Calu3 (cell line): Measurements from ENCODE around the gene DEDD2. TPM values are rescaled to one million over a fixed set of nuclear protein-coding genes. Genes with fewer than 3 reads are reported as not detected.

Source experiments
- BruUV-seq: library from RNA; stranded (reverse); fragments of 400-500 nt; replicated peaks from 2 replicates; lab custom pipeline; 2021; lab: Mats Ljungman, UMichigan
- CTCF ChIA-PET: fragments of 300-600 bp; sonication (Branson Sonifier 250); formaldehyde crosslinking; loops from one replicate; lab custom pipeline; 2022; ENCODE audit warnings: antibody characterized with exemption; lab: Charles Lee
- DNase-seq: peaks from one replicate; pipeline ENCODE4 v3.0.0; 2022
- H3K27ac Mint-ChIP-seq: one replicate; pipeline ENCODE4 v1.8.0; 2022; ENCODE audit warnings: mixed read lengths; ENCODE audit not compliant: unreplicated experiment
- H3K27me3 Mint-ChIP-seq: one replicate; pipeline ENCODE4 v1.8.0; 2022; ENCODE audit warnings: mixed read lengths; ENCODE audit not compliant: unreplicated experiment
- H3K36me3 Mint-ChIP-seq: one replicate; pipeline ENCODE4 v1.8.0; 2022; ENCODE audit warnings: mild to moderate bottlenecking, moderate library complexity, mixed read lengths; ENCODE audit not compliant: insufficient read depth, unreplicated experiment
- H3K4me1 Mint-ChIP-seq: one replicate; pipeline ENCODE4 v1.8.0; 2022; ENCODE audit warnings: mild to moderate bottlenecking, low read depth, mixed read lengths; ENCODE audit not compliant: unreplicated experiment
- H3K4me3 Mint-ChIP-seq: one replicate; pipeline ENCODE4 v1.8.0; 2022; ENCODE audit warnings: mild to moderate bottlenecking, low read depth, moderate library complexity, mixed read lengths; ENCODE audit not compliant: unreplicated experiment
- H3K9me3 Mint-ChIP-seq: one replicate; pipeline ENCODE4 v1.8.0; 2022; ENCODE audit warnings: low read depth, mixed read lengths; ENCODE audit not compliant: unreplicated experiment
- intact Hi-C: fragments of 100-400 bp; cut with micrococcal nuclease; formaldehyde crosslinking; loops from one replicate; pipeline ENCODE4 v1.10.0; 2022; ENCODE audit not compliant: unreplicated experiment
- total RNA-seq: library from RNA; stranded (reverse); gene quantifications from 2 replicates; pipeline ENCODE4 v1.2.3, GENCODE V29; 2022
- TF ChIP-seq, protein P1 (sequence below): fragments of 200-600 bp; IDR thresholded peaks from one replicate; pipeline ENCODE4 v1.8.0; 2022; ENCODE audit warnings: antibody characterized with exemption; ENCODE audit not compliant: unreplicated experiment

DEDD2 gene
- total RNA-seq, 1 experiment from 2014 or later = 78.3 TPM

DNA sequence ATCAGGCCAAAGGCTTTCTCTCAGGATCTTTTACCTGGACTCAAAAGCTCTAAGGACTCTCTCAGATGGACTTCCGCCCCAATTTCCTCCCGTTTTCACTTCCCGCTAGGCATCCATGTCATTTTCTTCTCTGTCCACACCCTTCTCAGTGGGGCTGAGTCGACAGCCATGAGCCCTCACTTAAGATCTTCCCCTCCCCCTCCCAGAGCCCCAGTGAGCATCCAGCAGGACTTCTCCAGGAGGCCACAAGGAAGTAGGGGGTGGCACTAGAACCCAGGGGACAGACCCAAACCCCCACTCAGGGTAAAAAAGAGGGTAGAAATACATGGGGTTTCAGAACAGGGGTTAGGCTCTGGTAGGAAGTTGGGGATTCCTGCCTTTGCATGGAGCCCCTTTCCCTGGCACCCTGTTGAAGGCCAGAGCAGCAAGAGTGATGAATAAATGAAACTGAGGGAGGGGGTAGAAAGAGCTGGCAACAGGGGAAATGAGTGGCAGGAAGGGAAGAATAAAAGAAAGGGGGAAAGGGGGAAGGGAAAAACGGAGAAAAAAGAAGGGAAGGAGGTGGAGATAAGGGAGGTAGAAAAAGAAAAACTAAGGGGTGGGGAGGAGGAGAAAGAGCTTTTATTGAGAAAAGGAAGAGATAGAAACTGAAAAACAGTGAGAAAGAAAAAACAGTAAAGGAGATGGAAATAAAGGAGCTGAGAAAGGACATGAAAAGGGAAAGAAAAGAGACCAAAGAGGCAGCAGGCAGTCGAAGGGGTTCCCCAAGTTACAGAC is 42.3 kb downstream of the DEDD2 start:
- BruUV-seq = no TSS peak
- peak overlapping the region; percentile 40 for H3K4me3 Mint-ChIP-seq
- no peak for DNase-seq
- no peak overlapping the region for H3K27ac Mint-ChIP-seq
- intact Hi-C loops = no loop called here
- TF ChIP-seq, protein P1, sequence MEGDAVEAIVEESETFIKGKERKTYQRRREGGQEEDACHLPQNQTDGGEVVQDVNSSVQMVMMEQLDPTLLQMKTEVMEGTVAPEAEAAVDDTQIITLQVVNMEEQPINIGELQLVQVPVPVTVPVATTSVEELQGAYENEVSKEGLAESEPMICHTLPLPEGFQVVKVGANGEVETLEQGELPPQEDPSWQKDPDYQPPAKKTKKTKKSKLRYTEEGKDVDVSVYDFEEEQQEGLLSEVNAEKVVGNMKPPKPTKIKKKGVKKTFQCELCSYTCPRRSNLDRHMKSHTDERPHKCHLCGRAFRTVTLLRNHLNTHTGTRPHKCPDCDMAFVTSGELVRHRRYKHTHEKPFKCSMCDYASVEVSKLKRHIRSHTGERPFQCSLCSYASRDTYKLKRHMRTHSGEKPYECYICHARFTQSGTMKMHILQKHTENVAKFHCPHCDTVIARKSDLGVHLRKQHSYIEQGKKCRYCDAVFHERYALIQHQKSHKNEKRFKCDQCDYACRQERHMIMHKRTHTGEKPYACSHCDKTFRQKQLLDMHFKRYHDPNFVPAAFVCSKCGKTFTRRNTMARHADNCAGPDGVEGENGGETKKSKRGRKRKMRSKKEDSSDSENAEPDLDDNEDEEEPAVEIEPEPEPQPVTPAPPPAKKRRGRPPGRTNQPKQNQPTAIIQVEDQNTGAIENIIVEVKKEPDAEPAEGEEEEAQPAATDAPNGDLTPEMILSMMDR = no peak
- CTCF ChIA-PET = interaction anchor here (1.7 kb wide), 1 partner anchor 22 kb away, joined by 5 read pairs; no protein-coding TSS in a partner anchor
- peaks cover 5% of the 10 kb centered on the region for H3K36me3 Mint-ChIP-seq
- peaks cover 35% of the 10 kb centered on the region for H3K4me1 Mint-ChIP-seq
- H3K27me3 Mint-ChIP-seq = no peaks in the 10 kb centered on the region
- no peaks in the 10 kb centered on the region for H3K9me3 Mint-ChIP-seq

DNA sequence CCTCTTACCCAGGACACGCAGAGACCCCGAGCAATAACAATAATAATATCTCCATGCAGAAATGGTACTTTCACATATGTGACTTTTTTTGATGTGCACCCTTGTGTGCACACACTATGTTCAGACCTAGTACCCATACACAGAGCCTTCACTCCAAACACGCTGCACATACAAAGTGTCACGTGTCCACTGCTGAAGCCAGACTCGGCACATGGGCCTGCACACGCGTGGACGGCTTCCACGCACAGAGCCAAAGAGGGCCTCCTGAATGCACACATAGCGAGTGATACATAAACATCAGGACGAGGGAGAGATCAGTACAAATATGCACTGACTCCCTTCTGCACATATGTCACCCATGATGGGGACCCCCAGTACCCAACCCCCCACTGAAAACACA is 43.3 kb downstream of the DEDD2 start:
- CTCF ChIA-PET = no interaction called here
- BruUV-seq = no TSS peak
- Mint-ChIP-seq H3K36me3 (peaks cover 5% of the 10 kb centered on the region), H3K27ac (no peak overlapping the region), H3K4me3 (no peak overlapping the region), H3K27me3 (no peaks in the 10 kb centered on the region), H3K4me1 (peaks cover 35% of the 10 kb centered on the region), H3K9me3 (no peaks in the 10 kb centered on the region)
- intact Hi-C loops = no loop called here
- TF ChIP-seq, protein P1 = no peak
- DNase-seq = no peak

DNA sequence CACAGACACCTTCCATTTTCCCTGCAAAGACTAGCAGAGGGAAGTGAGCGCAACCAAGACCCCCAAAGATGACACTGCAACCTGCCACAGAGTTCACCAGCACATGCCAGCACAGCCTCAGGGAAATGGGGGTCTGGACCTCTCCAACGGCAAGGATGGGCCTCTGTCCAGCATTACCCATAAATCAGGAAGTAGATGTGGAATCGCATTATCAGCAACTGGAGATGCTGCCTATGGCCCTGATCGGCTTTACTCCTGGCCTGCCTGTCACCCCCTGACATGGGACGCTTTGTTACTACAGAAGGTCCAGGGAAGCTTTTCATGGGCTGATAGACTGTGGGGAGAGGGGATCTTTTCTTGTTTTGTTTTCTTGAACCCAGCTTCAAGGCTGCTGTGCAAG is 43.8 kb downstream of the DEDD2 start:
- intact Hi-C loops = no loop called here
- CTCF ChIA-PET = no interaction called here
- H3K4me1 Mint-ChIP-seq = peaks cover 35% of the 10 kb centered on the region
- TF ChIP-seq, protein P1 = no peak
- H3K4me3 Mint-ChIP-seq = no peak overlapping the region
- no TSS peak for BruUV-seq
- no peaks in the 10 kb centered on the region for H3K27me3 Mint-ChIP-seq
- DNase-seq = no peak
- H3K27ac Mint-ChIP-seq = no peak overlapping the region
- H3K9me3 Mint-ChIP-seq = no peaks in the 10 kb centered on the region
- peaks cover 5% of the 10 kb centered on the region for H3K36me3 Mint-ChIP-seq

DNA sequence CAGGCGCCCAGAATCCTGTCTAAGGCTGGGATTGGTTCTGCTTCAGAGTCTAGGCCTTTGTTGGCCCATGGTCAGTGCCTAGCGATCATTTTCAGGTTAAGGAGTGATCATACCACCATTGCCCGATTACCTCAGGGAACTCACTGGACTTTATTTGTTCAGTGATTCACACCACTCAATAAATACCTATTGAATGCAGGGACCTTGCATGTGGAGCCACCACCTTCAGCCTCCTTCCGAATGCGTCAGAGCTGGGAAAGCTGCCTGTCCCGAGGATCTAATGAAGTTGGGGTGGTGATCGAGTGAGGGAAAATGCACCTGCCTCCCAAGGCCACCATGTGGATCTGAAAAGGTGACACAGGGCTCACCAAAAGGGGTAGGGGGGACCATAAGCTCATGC is 45.2 kb downstream of the DEDD2 start:
- BruUV-seq = no TSS peak
- peak overlapping the region; percentile 49 for H3K27ac Mint-ChIP-seq
- H3K4me3 Mint-ChIP-seq = no peak overlapping the region
- CTCF ChIA-PET = interaction anchor here (0.6 to 1.5 kb wide), 5 partner anchors 13 to 159 kb away, joined by 3 to 5 read pairs (median 3); no protein-coding TSS in a partner anchor
- H3K36me3 Mint-ChIP-seq = peaks cover 5% of the 10 kb centered on the region
- no peaks in the 10 kb centered on the region for H3K27me3 Mint-ChIP-seq
- intact Hi-C loops = no loop called here
- peaks cover 35% of the 10 kb centered on the region for H3K4me1 Mint-ChIP-seq
- TF ChIP-seq, protein P1 = no peak
- no peaks in the 10 kb centered on the region for H3K9me3 Mint-ChIP-seq
- peak; percentile 79 for DNase-seq
